H1 (cell line): ENCODE data around the gene RPL39L.

Source experiments
- BACH1 ChIP-seq: IDR thresholded peaks from 2 replicates; pipeline ENCODE4 v1.6.1; 2012; ENCODE audit warnings: low read length, improper control_type of control experiment
- BCL11A ChIP-seq, 2 experiments: IDR thresholded peaks; one replicate each; pipeline ENCODE4 v1.6.1; 2011; ENCODE audit warnings: low read depth in 2 of 2, low read length in 2 of 2, mild to moderate bottlenecking in 2 of 2
- CEBPB ChIP-seq: IDR thresholded peaks from 2 replicates; pipeline ENCODE4 v1.6.1; 2012; ENCODE audit warnings: low read depth, low read length
- CHD2 ChIP-seq: IDR thresholded peaks from 2 replicates; pipeline ENCODE4 v1.6.1; 2012; ENCODE audit warnings: low read length, improper control_type of control experiment
- CTCF ChIP-seq, 3 experiments: IDR thresholded peaks; 1 replicate in 2 of 3; 2 replicates in 1 of 3; pipeline versions ENCODE4 v1.5.1 to v1.6.1; 2011; ENCODE audit warnings: low read length in 3 of 3, mild to moderate bottlenecking in 3 of 3, inconsistent platforms in 2 of 3, low read depth in 1 of 3, moderate library complexity in 1 of 3; ENCODE audit not compliant: insufficient read depth in 1 of 3; ENCODE audit errors: control extremely low read depth in 1 of 3
- EP300 ChIP-seq, 2 experiments: IDR thresholded peaks; 1 replicate in 1 of 2; 2 replicates in 1 of 2; pipeline ENCODE4 v1.6.1; 2011 to 2012; ENCODE audit warnings: low read depth in 2 of 2, low read length in 2 of 2, mild to moderate bottlenecking in 2 of 2, borderline replicate concordance in 1 of 2, inconsistent platforms in 1 of 2, moderate library complexity in 1 of 2
- EZH2 ChIP-seq: fragments of 200-600 bp; sonication (generic); IDR thresholded peaks from 2 replicates; pipeline ENCODE4 v1.7.1; 2012; ENCODE audit warnings: low read depth, mild to moderate bottlenecking, moderate library complexity, low read length, inconsistent platforms; ENCODE audit not compliant: severe bottlenecking
- JUN ChIP-seq: IDR thresholded peaks from 2 replicates; pipeline ENCODE4 v1.6.1; 2011; ENCODE audit warnings: low read depth, mild to moderate bottlenecking, improper control_type of control experiment, low read length
- KDM4A ChIP-seq: IDR thresholded peaks from one replicate; pipeline ENCODE4 v1.7.1; 2012; ENCODE audit warnings: low read depth, mild to moderate bottlenecking, moderate library complexity, low read length, inconsistent platforms; ENCODE audit not compliant: severe bottlenecking
- NRF1 ChIP-seq: IDR thresholded peaks from 2 replicates; pipeline ENCODE4 v1.6.1; 2011; ENCODE audit warnings: mild to moderate bottlenecking, low read depth, low read length, improper control_type of control experiment
- POLR2A ChIP-seq, 2 experiments: IDR thresholded peaks; 1 replicate in 1 of 2; 2 replicates in 1 of 2; pipeline ENCODE4 v1.6.1; 2011; ENCODE audit warnings: low read depth in 2 of 2, low read length in 2 of 2, mild to moderate bottlenecking in 2 of 2; ENCODE audit errors: control extremely low read depth in 1 of 2
- RAD21 ChIP-seq, 2 experiments: IDR thresholded peaks in 1 of 2; conservative IDR thresholded peaks in 1 of 2; 2 replicates each; pipeline ENCODE4 v1.6.1; 2011; ENCODE audit warnings: low read depth in 2 of 2, low read length in 2 of 2, improper control_type of control experiment in 1 of 2, inconsistent platforms in 1 of 2, mild to moderate bottlenecking in 1 of 2, moderate library complexity in 1 of 2
- SP2 ChIP-seq: IDR thresholded peaks from 2 replicates; pipeline ENCODE4 v1.6.1; 2012; ENCODE audit warnings: mild to moderate bottlenecking, low read length, inconsistent platforms
- USF2 ChIP-seq: IDR thresholded peaks from 2 replicates; pipeline ENCODE4 v1.6.1; 2011; ENCODE audit warnings: low read length, improper control_type of control experiment

DNA sequence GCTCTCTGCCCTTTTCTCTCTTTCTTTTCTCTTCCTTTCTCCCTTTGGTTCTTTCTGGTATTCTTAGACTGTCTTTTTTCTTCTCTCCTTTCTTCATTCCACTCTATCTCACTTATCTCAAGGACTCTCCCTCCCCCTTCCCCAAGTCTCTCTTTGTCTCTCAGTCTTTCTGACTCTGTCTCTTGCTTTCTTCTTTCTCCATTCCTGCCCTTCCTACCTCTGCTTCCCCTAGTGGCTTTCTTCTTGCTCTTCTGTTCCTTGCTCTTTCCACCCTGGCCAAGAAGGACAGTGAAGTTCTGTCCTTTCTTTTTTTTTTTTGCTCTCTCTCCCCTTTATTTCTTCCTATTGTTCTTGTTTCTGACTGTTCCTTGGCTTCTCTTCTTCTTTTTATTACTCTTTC, 22.3 kb upstream of the RPL39L start:
- TF ChIP-seq POLR2A (IDR thresholded peaks at IDR 0.05; ENCODE audit: control extremely low read depth in 1 of 2, low read depth in 2 of 2, low read length in 2 of 2) (no peak), CTCF (IDR thresholded peaks at IDR 0.05; ENCODE audit: control extremely low read depth in 1 of 3, insufficient read depth in 1 of 3, low read depth in 1 of 3, low read length in 3 of 3) (no peak), USF2 (no peak), RAD21 (IDR thresholded peaks at IDR 0.05 in 1 of 2, conservative IDR thresholded peaks at IDR 0.05 in 1 of 2; ENCODE audit: low read depth in 2 of 2, low read length in 2 of 2) (no peak), BCL11A (IDR thresholded peaks at IDR 0.05; ENCODE audit: low read depth in 2 of 2, low read length in 2 of 2) (no peak), CEBPB (no peak), CHD2 (no peak), EP300 (IDR thresholded peaks at IDR 0.05; ENCODE audit: borderline replicate concordance in 1 of 2, low read depth in 2 of 2, low read length in 2 of 2) (no peak), JUN (no peak), EZH2 (no peak), KDM4A (no peak), NRF1 (no peak), BACH1 (no peak), SP2 (no peak)
